Heart left ventricle (tissue), 16 donors: Measurements from ENCODE around the gene KRAS. TPM values are rescaled to one million over a fixed set of nuclear protein-coding genes. Genes with fewer than 3 reads are reported as not detected.

Experiments used
- ATAC-seq, 4 donors: fragments of 200-7000 bp; cut with Tn5 transposase; one replicate each; pipeline ENCODE4 v1.9.1; 2020 to 2022; ENCODE audit warnings: moderate library complexity in 4 of 4, mild to moderate bottlenecking in 3 of 4, moderate number of reproducible peaks in 1 of 4
- DNase-seq, 5 donors: peaks; one replicate each; pipeline ENCODE4 v3.0.0-alpha.2; 2020
- H3K27ac ChIP-seq, 12 donors: fragments of 200-600 bp; sonication (generic) in 4 of 12; one replicate each; pipeline versions ENCODE4 v1.5.0 to v1.8.0; 2016 to 2022; ENCODE audit warnings: mild to moderate bottlenecking in 2 of 12
- H3K27me3 ChIP-seq, 9 donors: fragments of 200-600 bp; sonication (generic) in 2 of 9; one replicate each; pipeline versions ENCODE4 v1.5.1 to v1.8.0; 2016 to 2022; ENCODE audit warnings: mild to moderate bottlenecking in 3 of 9
- H3K36me3 ChIP-seq, 9 donors: fragments of 200-600 bp; sonication (generic) in 2 of 9; one replicate each; pipeline versions ENCODE4 v1.5.0 to v1.8.0; 2018 to 2022; ENCODE audit warnings: mild to moderate bottlenecking in 2 of 9
- H3K4me1 ChIP-seq, 12 donors: fragments of 200-600 bp; sonication (generic) in 4 of 12; one replicate each; pipeline versions ENCODE4 v1.5.0 to v1.8.0; 2016 to 2022; ENCODE audit warnings: mild to moderate bottlenecking in 3 of 12
- H3K4me3 ChIP-seq, 12 donors: fragments of 200-600 bp; sonication (generic) in 4 of 12; one replicate each; pipeline versions ENCODE4 v1.5.0 to v1.8.0; 2017 to 2022; ENCODE audit warnings: mild to moderate bottlenecking in 9 of 12, moderate library complexity in 4 of 12
- H3K9me3 ChIP-seq, 12 donors: fragments of 200-600 bp; sonication (generic) in 4 of 12; one replicate each; pipeline versions ENCODE4 v1.5.0 to v1.8.0; 2016 to 2022; ENCODE audit warnings: mild to moderate bottlenecking in 1 of 12
- POLR2A ChIP-seq, 2 donors: fragments of 450-650 bp; IDR thresholded peaks; one replicate each; pipeline ENCODE4 v1.6.1; 2017; ENCODE audit warnings: antibody characterized with exemption in 2 of 2, mild to moderate bottlenecking in 2 of 2, moderate library complexity in 2 of 2
- WGBS, 4 donors: extraction: QIAGEN DNeasy Blood & Tissue Kit in 2 of 4; methylation state at CpG; one replicate each; pipeline versions ENCODE4 v1.1.5 to v1.1.7; 2013 to 2018; 5-methylcytosine and 5-hydroxymethylcytosine counted together
- intact Hi-C, 10 donors: fragments of 100-400 bp; cut with DNase I; formaldehyde crosslinking; loops; one replicate each; pipeline versions ENCODE4 v1.11.1 to v1.14.2; 2022
- polyA plus RNA-seq, 2 donors: library from polyadenylated mRNA; stranded (reverse); fragments of 200-250 nt; gene quantifications; one replicate each; pipeline ENCODE4 v1.2.3, GENCODE V29; 2013
- total RNA-seq, 9 donors: library from RNA; depleted of rRNA in 2 of 9; stranded (reverse); fragments of >200 nt in 2 of 9; fragmentation: NEBNext Ultra II Directional in 3 of 9; extraction: Animal tissue kit (Norgen Biotek cat#: 25700) in 3 of 9; gene quantifications; one replicate each; pipeline versions ENCODE4 v1.1.0 to v1.2.4, GENCODE V29; 2016 to 2023
- TF ChIP-seq, protein P1 (sequence below), 12 donors: fragments of 200-600 bp; sonication (generic) in 4 of 12; IDR thresholded peaks; one replicate each; pipeline versions ENCODE4 v1.5.0 to v1.8.0; 2018 to 2022; ENCODE audit warnings: antibody characterized with exemption in 12 of 12, mild to moderate bottlenecking in 5 of 12
- donor health status: ischemic (EF 13 %, LVEDD 7.1; RV severe dilation, severe dysfunction).
- donor health status: healthy with polysubstance abuse.
- donor health status: DM: no; HTN: yes; CAD: no.
- donor health status: DM: no; HTN: no; CAD: no.
- donor health status: ischemic (EF 25% LVEDD 6.9; RV normal size, moderate dysfunction).
- donor health status: ischemic (EF 25% LVEDD 5.7; RV mildly dilated, moderate dysfunction).
- donor health status: healthy.
- donor health status: DM: yes; HTN: yes; CAD: no.
- donor health status: ischemic (EF 35%, LVEDD 5.7; RV mildly dilated, moderate dysfunction).
- donor health status: nonischemic (EF 11% LVEDD 7.7; RV severe dilation, severe dysfunction).
- donor health status: DM: yes; HTN: yes; CAD: no.
- donor health status: PGD.
- donor health status: ischemic (EF 29% LVEDD 5.4; RV normal size, mild dysfunction).
- donor health status: nonischemic (EF 23%, LVEDD 6.1; RV moderate dilation, normal function).

The KRAS gene
- total and polyA plus RNA-seq, 11 donors: 3.1 to 16.1 (median 11.9) TPM

DNA sequence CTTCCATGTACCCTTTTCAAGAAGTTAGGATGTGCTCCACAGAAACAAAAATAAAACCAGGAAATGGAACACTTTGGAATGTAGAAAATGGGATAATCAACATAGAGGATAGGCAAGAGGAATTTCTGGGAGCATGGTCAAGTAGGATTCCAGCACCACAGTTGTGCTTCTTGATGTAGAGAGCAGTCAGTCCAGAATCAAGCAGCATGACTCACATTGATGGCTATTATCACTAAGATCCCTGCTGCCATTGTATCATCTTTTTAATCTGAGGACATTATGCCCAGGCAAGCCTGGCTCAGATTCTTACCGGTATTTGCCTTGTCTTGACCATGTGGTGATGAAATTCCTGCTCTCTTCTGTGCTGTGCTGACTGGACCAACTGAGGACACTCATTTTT lies 50.0 kb downstream of the KRAS start:
- ATAC-seq: no peak

DNA sequence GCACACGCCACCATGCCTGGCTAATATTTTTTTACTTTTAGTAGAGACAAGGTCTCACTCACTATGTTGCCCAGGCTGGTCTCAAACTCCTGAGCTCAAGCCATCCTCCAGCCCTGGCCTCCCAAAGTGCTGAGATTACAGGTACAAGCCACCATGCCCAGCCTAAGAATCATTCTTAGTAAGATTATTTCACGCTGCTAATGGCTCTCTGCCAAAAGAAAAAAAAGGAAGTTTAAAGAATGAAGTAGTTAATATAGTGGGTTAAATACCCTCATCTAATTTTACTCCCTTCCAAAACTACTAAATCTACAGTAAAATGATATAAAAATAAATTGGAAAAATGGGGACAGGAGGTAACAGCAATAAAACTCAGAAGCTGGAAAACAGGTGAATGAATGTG lies 53.1 kb downstream of the KRAS start:
- TF ChIP-seq, protein P1, sequence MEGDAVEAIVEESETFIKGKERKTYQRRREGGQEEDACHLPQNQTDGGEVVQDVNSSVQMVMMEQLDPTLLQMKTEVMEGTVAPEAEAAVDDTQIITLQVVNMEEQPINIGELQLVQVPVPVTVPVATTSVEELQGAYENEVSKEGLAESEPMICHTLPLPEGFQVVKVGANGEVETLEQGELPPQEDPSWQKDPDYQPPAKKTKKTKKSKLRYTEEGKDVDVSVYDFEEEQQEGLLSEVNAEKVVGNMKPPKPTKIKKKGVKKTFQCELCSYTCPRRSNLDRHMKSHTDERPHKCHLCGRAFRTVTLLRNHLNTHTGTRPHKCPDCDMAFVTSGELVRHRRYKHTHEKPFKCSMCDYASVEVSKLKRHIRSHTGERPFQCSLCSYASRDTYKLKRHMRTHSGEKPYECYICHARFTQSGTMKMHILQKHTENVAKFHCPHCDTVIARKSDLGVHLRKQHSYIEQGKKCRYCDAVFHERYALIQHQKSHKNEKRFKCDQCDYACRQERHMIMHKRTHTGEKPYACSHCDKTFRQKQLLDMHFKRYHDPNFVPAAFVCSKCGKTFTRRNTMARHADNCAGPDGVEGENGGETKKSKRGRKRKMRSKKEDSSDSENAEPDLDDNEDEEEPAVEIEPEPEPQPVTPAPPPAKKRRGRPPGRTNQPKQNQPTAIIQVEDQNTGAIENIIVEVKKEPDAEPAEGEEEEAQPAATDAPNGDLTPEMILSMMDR (IDR thresholded peaks at IDR 0.05): no peak
- no peak for TF ChIP-seq POLR2A (IDR thresholded peaks at IDR 0.05)
- Histone ChIP-seq H3K27me3 (no peaks in the 10 kb centered on the region), H3K27ac (no peak overlapping the region), H3K9me3 (no peaks in the 10 kb centered on the region), H3K4me1 (peaks cover 0 to 32% (median 12%) of the 10 kb centered on the region in 12 donors), H3K36me3 (peaks cover 0 to 3% (median 0%) of the 10 kb centered on the region in 9 donors), H3K4me3 (no peak overlapping the region)
- 66 to 80% (median 73%) methylated on average over 2 of the region's 2 CpGs for WGBS, 4 donors
- DNase-seq (no peak), ATAC-seq (no peak)
- intact Hi-C loops: loop anchor here in 3 of 10 donors (5.0 kb wide), 2 partner anchors 50 to 55 kb away; partner anchors contain the start of gene KRAS (in 2 of the 3)

More for the DNA sequence above, 50.0 kb downstream of the KRAS start:
- intact Hi-C loops: no loop called here
- no peak overlapping the region for H3K27ac ChIP-seq
- TF ChIP-seq, protein P1 (IDR thresholded peaks at IDR 0.05): no peak
- TF ChIP-seq POLR2A (IDR thresholded peaks at IDR 0.05): no peak
- peaks cover 0 to 34% (median 18%) of the 10 kb centered on the region in 9 donors for H3K36me3 ChIP-seq
- H3K4me1 ChIP-seq: peaks cover 0 to 22% (median 7%) of the 10 kb centered on the region in 12 donors
- WGBS, 4 donors: 89 to 100% (median 94%) methylated on average over 1 of the region's 1 CpG
- no peaks in the 10 kb centered on the region for H3K9me3 ChIP-seq
- H3K4me3 ChIP-seq: no peak overlapping the region
- H3K27me3 ChIP-seq: no peaks in the 10 kb centered on the region
- no peak for DNase-seq

DNA sequence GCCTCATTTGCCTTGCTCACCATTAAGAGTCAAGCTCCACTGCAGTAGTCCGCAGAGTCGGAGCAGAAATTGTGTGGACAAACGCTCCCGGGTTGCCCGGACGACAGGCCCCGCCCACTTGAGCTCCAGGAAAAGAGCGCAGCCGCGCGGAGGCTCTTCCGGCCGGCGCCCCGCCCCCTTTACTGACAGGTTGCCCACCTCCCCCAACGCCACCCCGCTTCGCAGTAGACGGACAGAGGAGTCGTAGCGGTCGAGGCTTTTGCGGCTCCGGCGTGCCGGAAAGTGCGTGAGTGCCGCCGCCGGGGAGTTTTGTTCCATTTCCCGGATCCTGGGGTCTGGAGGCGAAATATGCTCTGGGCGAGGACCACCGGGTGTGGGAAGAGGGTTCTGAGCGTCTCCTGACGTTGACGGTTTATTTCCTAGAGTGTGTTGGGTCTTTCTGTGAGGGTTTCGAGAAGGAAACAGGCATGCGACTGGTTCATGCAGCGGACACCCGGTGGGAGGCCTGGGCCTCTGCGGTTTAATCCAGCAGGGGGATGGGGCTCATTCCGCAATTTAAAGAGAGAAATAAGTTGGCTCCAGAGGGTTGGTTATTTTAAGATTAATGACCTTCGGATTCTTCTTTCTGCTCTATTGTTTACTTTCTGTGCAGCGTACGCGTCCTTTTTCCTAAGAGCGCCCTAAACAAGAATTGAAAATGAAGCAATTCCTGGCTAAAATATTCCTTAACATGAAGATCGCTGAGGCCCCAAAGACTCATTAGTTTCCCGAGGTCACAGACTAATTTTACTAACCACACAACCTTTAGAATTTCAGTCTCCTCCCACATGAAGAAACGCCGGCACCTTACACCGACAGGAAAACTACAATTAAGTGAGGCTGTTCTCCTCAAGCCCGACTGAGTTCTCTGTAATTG lies 55.4 kb downstream of the KRAS start, which contains the start of the genes DNAI7 and ETFRF1:
Gene DNAI7 (minus strand): TSS at position 105 of the 916 bp plus-strand sequence. CDS start 82 bp downstream, at position 23.
Gene ETFRF1 (plus strand): TSS at position 182 of the 916 bp plus-strand sequence. CDS start 8,720 bp downstream, outside the sequence.
- H3K4me1 ChIP-seq: peaks cover 0 to 28% (median 12%) of the 10 kb centered on the region in 12 donors
- peak; percentile 47 to 92 for TF ChIP-seq POLR2A (IDR thresholded peaks at IDR 0.05)
- TF ChIP-seq, protein P1 (IDR thresholded peaks at IDR 0.05): peak in 4 of 12 donors; percentile 10 to 16 (median 12)
- H3K4me3 ChIP-seq: peak within 1 kb of the TSS; percentile 49 to 94 (median 73)
- intact Hi-C loops: loop anchor here in 4 of 10 donors (2.0 to 5.0 kb wide), 3 partner anchors 52 to 57 kb away; partner anchors contain the start of gene KRAS (in 3 of the 4)
- DNase-seq (peak; percentile 98 to 99 (median 98)), ATAC-seq (peak; percentile 98 to 100 (median 100))
- peaks cover 0 to 3% (median 0%) of the 10 kb centered on the region in 9 donors for H3K36me3 ChIP-seq
- H3K9me3 ChIP-seq: no peaks in the 10 kb centered on the region
- H3K27me3 ChIP-seq: no peaks in the 10 kb centered on the region
- H3K27ac ChIP-seq: peak within 1 kb of the TSS; percentile 60 to 97 (median 94)
- 0 to 1% (median 1%) methylated on average over 26 to 54 of the region's 54 CpGs for WGBS, 4 donors

DNA sequence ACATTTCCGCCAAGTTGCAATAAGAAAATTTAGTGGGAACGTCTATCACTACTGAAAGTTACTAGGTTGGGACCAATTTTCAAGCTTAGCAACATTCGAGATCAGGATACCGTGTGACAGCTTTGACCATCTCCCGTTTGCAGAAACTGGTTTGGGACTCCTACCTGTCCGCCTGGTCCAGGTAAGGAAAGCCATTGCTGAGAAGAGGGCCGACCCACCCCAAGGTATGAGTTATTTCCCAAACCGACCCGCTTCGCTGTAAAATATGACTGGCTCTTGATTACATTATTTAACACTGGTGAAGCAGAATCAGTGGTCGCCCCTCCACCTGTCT lies 56.0 kb downstream of the KRAS start:
- TF ChIP-seq, protein P1 (IDR thresholded peaks at IDR 0.05): no peak
- intact Hi-C loops: loop anchor here in 4 of 10 donors (2.0 to 5.0 kb wide), 3 partner anchors 53 to 58 kb away; partner anchors contain the start of gene KRAS (in 3 of the 4)
- DNase-seq (no peak), ATAC-seq (no peak)
- H3K27me3 ChIP-seq: no peaks in the 10 kb centered on the region
- H3K9me3 ChIP-seq: no peaks in the 10 kb centered on the region
- H3K27ac ChIP-seq: peak overlapping the region in 11 of 12 donors; percentile 37 to 97 (median 92)
- peaks cover 0 to 28% (median 12%) of the 10 kb centered on the region in 12 donors for H3K4me1 ChIP-seq
- 9 to 13% (median 10%) methylated on average over 11 of the region's 11 CpGs for WGBS, 4 donors
- peak overlapping the region; percentile 49 to 94 (median 73) for H3K4me3 ChIP-seq
- H3K36me3 ChIP-seq: peaks cover 0 to 1% (median 0%) of the 10 kb centered on the region in 9 donors
